ENCODE results near the gene SRGAP3. TPM values are rescaled to one million over a fixed set of nuclear protein-coding genes. Genes with fewer than 3 reads are reported as not detected.

Gene SRGAP3
- total RNA-seq, 1 donor from 2014 or later = 3.9 TPM

- Histone ChIP-seq H3K4me2 (ENCODE audit: low read length) (no peak overlapping the region), H4K20me1 (ENCODE audit: insufficient read depth, low read length) (no peaks in the 10 kb centered on the region), H3K27ac (ENCODE audit: low read depth, low read length) (no peak overlapping the region), H3K9me3 (ENCODE audit: insufficient read depth, low read depth, low read length) (no peaks in the 10 kb centered on the region), H3K4me3 (ENCODE audit: insufficient read depth, low read depth, low read length) (no peak overlapping the region), H3K4me1 (ENCODE audit: insufficient read depth, low read length) (no peaks in the 10 kb centered on the region), H3K36me3 (ENCODE audit: insufficient read depth, low read length) (no peaks in the 10 kb centered on the region), H3K79me2 (ENCODE audit: insufficient read depth, low read length) (no peaks in the 10 kb centered on the region), H2AFZ (ENCODE audit: low read depth, low read length) (no peak overlapping the region), H3K27me3 (ENCODE audit: insufficient read depth, low read length) (peaks cover 13% of the 10 kb centered on the region), H3K9ac (ENCODE audit: low read length) (no peak overlapping the region)
- no peak for DNase-seq (ENCODE audit: low read depth)
- Mint-ChIP-seq H3K27me3 (ENCODE audit: low read depth, unreplicated experiment) (peaks cover 9% of the 10 kb centered on the region), H3K36me3 (ENCODE audit: low read depth, unreplicated experiment) (no peaks in the 10 kb centered on the region), H3K4me1 (ENCODE audit: low read depth, unreplicated experiment) (no peaks in the 10 kb centered on the region), H3K4me3 (ENCODE audit: unreplicated experiment) (no peak overlapping the region), H3K27ac (ENCODE audit: unreplicated experiment) (no peak overlapping the region), H3K9me3 (ENCODE audit: unreplicated experiment) (peaks cover 8% of the 10 kb centered on the region)
- FAIRE-seq = no peak
- TF ChIP-seq CTCF (IDR thresholded peaks at IDR 0.05; ENCODE audit: insufficient read depth, low read depth, low read length) = no peak
- TF ChIP-seq EZH2 (IDR thresholded peaks at IDR 0.05; ENCODE audit: insufficient read depth, low read length) = no peak
Measured at GRCh38 chr3:9238276-9238675, 11.2 kb downstream of the SRGAP3 start.

DNA sequence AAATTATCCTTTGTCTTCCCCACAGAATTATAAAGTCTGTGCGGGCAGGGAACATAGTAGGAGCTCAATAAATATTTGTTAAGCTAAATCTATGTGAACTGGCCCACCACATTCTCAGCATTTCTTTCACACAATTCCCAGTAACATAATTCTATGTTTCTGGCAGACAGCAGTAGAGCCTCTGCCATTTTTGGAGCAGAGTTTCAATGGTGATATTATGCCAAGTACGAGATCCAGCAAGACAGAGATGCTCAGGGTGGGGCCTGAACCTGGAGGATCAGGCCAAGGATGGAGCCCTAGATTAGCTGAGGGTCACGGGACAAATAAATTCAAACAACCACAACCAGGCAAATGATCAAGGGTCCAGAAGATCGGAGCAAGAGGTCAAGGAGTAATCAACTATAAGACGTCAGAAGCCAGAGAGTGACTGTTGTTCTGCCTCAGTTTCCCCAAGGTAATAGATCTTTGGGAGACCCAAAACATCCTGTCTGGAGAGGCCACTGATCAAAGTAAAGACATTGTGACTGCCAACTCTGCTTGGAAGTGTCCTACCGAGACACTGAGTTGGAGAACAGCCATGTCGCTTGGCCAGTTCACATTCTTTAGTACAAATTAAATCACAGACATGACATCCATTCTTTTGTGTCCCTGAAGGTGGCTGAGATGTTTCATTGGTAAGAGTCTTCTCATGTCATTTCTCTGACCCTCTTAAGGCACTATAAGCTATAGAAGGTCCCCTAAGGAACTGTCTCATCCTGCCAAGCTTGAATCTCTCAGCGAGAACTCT is 15.4 kb downstream of the SRGAP3 start:
- Histone ChIP-seq H3K27me3 (ENCODE audit: insufficient read depth, low read length) (peaks cover 31% of the 10 kb centered on the region), H4K20me1 (ENCODE audit: insufficient read depth, low read length) (no peaks in the 10 kb centered on the region), H3K36me3 (ENCODE audit: insufficient read depth, low read length) (no peaks in the 10 kb centered on the region), H3K4me2 (ENCODE audit: low read length) (no peak overlapping the region), H3K9ac (ENCODE audit: low read length) (no peak overlapping the region), H2AFZ (ENCODE audit: low read depth, low read length) (no peak overlapping the region), H3K27ac (ENCODE audit: low read depth, low read length) (no peak overlapping the region), H3K4me3 (ENCODE audit: insufficient read depth, low read depth, low read length) (no peak overlapping the region), H3K79me2 (ENCODE audit: insufficient read depth, low read length) (no peaks in the 10 kb centered on the region), H3K4me1 (ENCODE audit: insufficient read depth, low read length) (no peaks in the 10 kb centered on the region), H3K9me3 (ENCODE audit: insufficient read depth, low read depth, low read length) (no peaks in the 10 kb centered on the region)
- Mint-ChIP-seq H3K27me3 (ENCODE audit: low read depth, unreplicated experiment) (peaks cover 9% of the 10 kb centered on the region), H3K4me3 (ENCODE audit: unreplicated experiment) (no peak overlapping the region), H3K36me3 (ENCODE audit: low read depth, unreplicated experiment) (no peaks in the 10 kb centered on the region), H3K27ac (ENCODE audit: unreplicated experiment) (no peak overlapping the region), H3K9me3 (ENCODE audit: unreplicated experiment) (peaks cover 7% of the 10 kb centered on the region), H3K4me1 (ENCODE audit: low read depth, unreplicated experiment) (peaks cover 7% of the 10 kb centered on the region)
- DNase-seq (ENCODE audit: low read depth) (no peak), FAIRE-seq (no peak)
- TF ChIP-seq EZH2 (IDR thresholded peaks at IDR 0.05; ENCODE audit: insufficient read depth, low read length) (no peak), CTCF (IDR thresholded peaks at IDR 0.05; ENCODE audit: insufficient read depth, low read depth, low read length) (no peak)

- no peak overlapping the region for H3K4me3 Mint-ChIP-seq (ENCODE audit: unreplicated experiment)
Measured at GRCh38 chr3:9233101-9233500, 16.3 kb downstream of the SRGAP3 start.

More at GRCh38 chr3:9233101-9233500, 16.3 kb downstream of the SRGAP3 start:
- Histone ChIP-seq H3K9me3 (ENCODE audit: insufficient read depth, low read depth, low read length) (no peaks in the 10 kb centered on the region), H3K36me3 (ENCODE audit: insufficient read depth, low read length) (no peaks in the 10 kb centered on the region), H2AFZ (ENCODE audit: low read depth, low read length) (no peak overlapping the region), H3K4me2 (ENCODE audit: low read length) (no peak overlapping the region), H3K4me3 (ENCODE audit: insufficient read depth, low read depth, low read length) (no peak overlapping the region), H3K79me2 (ENCODE audit: insufficient read depth, low read length) (no peaks in the 10 kb centered on the region), H3K27ac (ENCODE audit: low read depth, low read length) (no peak overlapping the region), H3K4me1 (ENCODE audit: insufficient read depth, low read length) (no peaks in the 10 kb centered on the region), H3K9ac (ENCODE audit: low read length) (no peak overlapping the region), H4K20me1 (ENCODE audit: insufficient read depth, low read length) (no peaks in the 10 kb centered on the region), H3K27me3 (ENCODE audit: insufficient read depth, low read length) (peaks cover 31% of the 10 kb centered on the region)
- H3K4me1 Mint-ChIP-seq (ENCODE audit: low read depth, unreplicated experiment) = peaks cover 7% of the 10 kb centered on the region
- H3K27ac Mint-ChIP-seq (ENCODE audit: unreplicated experiment) = no peak overlapping the region
- peaks cover 9% of the 10 kb centered on the region for H3K27me3 Mint-ChIP-seq (ENCODE audit: low read depth, unreplicated experiment)
- peaks cover 7% of the 10 kb centered on the region for H3K9me3 Mint-ChIP-seq (ENCODE audit: unreplicated experiment)
- no peaks in the 10 kb centered on the region for H3K36me3 Mint-ChIP-seq (ENCODE audit: low read depth, unreplicated experiment)
- no peak for TF ChIP-seq EZH2 (IDR thresholded peaks at IDR 0.05; ENCODE audit: insufficient read depth, low read length)
- TF ChIP-seq CTCF (IDR thresholded peaks at IDR 0.05; ENCODE audit: insufficient read depth, low read depth, low read length) = no peak
- FAIRE-seq = no peak
- DNase-seq (ENCODE audit: low read depth) = no peak
